Measurements from ENCODE around the gene MRLN. TPM values are rescaled to one million over a fixed set of nuclear protein-coding genes. Genes with fewer than 3 reads are reported as not detected.
"Not testable (repeated sequence)": the region's sequence is repeated elsewhere in the genome, so short reads cannot be mapped to it uniquely, and the experiment has no call there.

Gene MRLN
- total RNA-seq, 2 donors from 2014 or later: 0.38 TPM; not detected in 1

GRCh38 chr10:59750155-59750945 is 2.9 kb downstream of the MRLN start:
- intact Hi-C loops (cut with DNase I): no loop called here
- DNase-seq (ENCODE audit: low spot score): no peak

- DNase-seq (ENCODE audit: low spot score): no peak
These were observed 4.4 kb downstream of the MRLN start for GRCh38 chr10:59748834-59749233.

GRCh38 chr10:59745163-59745650 is 8.0 kb downstream of the MRLN start:
- no peak for DNase-seq (ENCODE audit: low spot score)
- intact Hi-C loops (cut with DNase I): no loop called here

More at GRCh38 chr10:59748834-59749233, 4.4 kb downstream of the MRLN start:
- intact Hi-C loops (cut with DNase I): no loop called here

GRCh38 chr10:59744762-59745161 is 8.5 kb downstream of the MRLN start:
- intact Hi-C loops (cut with DNase I): not testable (repeated sequence)

GRCh38 chr10:59744156-59744555 is 9.1 kb downstream of the MRLN start:
- intact Hi-C loops (cut with DNase I); DNase-seq (ENCODE audit: low spot score): not testable (repeated sequence)

More at GRCh38 chr10:59744762-59745161, 8.5 kb downstream of the MRLN start:
- DNase-seq (ENCODE audit: low spot score): not testable (repeated sequence)

GRCh38 chr10:59741583-59741982 is 11.7 kb downstream of the MRLN start:
- intact Hi-C loops (cut with DNase I): no loop called here

GRCh38 chr10:59741048-59741447 is 12.2 kb downstream of the MRLN start:
- no peak for DNase-seq (ENCODE audit: low spot score)
- intact Hi-C loops (cut with DNase I): no loop called here

More at GRCh38 chr10:59741583-59741982, 11.7 kb downstream of the MRLN start:
- no peak for DNase-seq (ENCODE audit: low spot score)

GRCh38 chr10:59736749-59737148 is 16.5 kb downstream of the MRLN start:
- DNase-seq (ENCODE audit: low spot score): no peak
- intact Hi-C loops (cut with DNase I): no loop called here

GRCh38 chr10:59735296-59735695 is 18.0 kb downstream of the MRLN start:
- no peak for DNase-seq (ENCODE audit: low spot score)
- intact Hi-C loops (cut with DNase I): no loop called here

GRCh38 chr10:59734014-59734462 is 19.2 kb downstream of the MRLN start:
- intact Hi-C loops (cut with DNase I): no loop called here

GRCh38 chr10:59733321-59734013 is 19.8 kb downstream of the MRLN start:
- DNase-seq (ENCODE audit: low spot score); intact Hi-C loops (cut with DNase I): not testable (repeated sequence)

More at GRCh38 chr10:59734014-59734462, 19.2 kb downstream of the MRLN start:
- no peak for DNase-seq (ENCODE audit: low spot score)

GRCh38 chr10:59732849-59733248 is 20.4 kb downstream of the MRLN start:
- DNase-seq (ENCODE audit: low spot score); intact Hi-C loops (cut with DNase I): not testable (repeated sequence)

GRCh38 chr10:59729167-59729566 is 24.1 kb downstream of the MRLN start:
- DNase-seq (ENCODE audit: low spot score); intact Hi-C loops (cut with DNase I): not testable (repeated sequence)

- intact Hi-C loops (cut with DNase I): no loop called here
- no peak for DNase-seq (ENCODE audit: low spot score)
These were observed 28.9 kb downstream of the MRLN start for GRCh38 chr10:59724098-59724938.

- intact Hi-C loops (cut with DNase I): no loop called here
- DNase-seq (ENCODE audit: low spot score): no peak
These were observed 32.9 kb downstream of the MRLN start for GRCh38 chr10:59720377-59720776.

GRCh38 chr10:59719374-59719773 is 33.9 kb downstream of the MRLN start:
- DNase-seq (ENCODE audit: low spot score): no peak
- intact Hi-C loops (cut with DNase I): no loop called here

- intact Hi-C loops (cut with DNase I): no loop called here
- no peak for DNase-seq (ENCODE audit: low spot score)
These were observed 35.0 kb downstream of the MRLN start for GRCh38 chr10:59718257-59718656.

GRCh38 chr10:59713196-59713821 is 39.9 kb downstream of the MRLN start:
- no peak for DNase-seq (ENCODE audit: low spot score)
- intact Hi-C loops (cut with DNase I): no loop called here
